H1 (cell line): ENCODE results near the gene PRSS50. TPM values are rescaled to one million over a fixed set of nuclear protein-coding genes. Genes with fewer than 3 reads are reported as not detected.

Source experiments
- CTCF ChIA-PET: fragments of 300-600 bp; sonication (Branson Sonifier 250); formaldehyde crosslinking; loops from one replicate; lab custom pipeline; 2021; ENCODE audit not compliant: partially characterized antibody; lab: Charles Lee
- POLR2A ChIA-PET: fragments of 300-600 bp; sonication (Branson Sonifier 250); formaldehyde crosslinking; loops from one replicate; lab custom pipeline; 2021; ENCODE audit warnings: inconsistent platforms; ENCODE audit not compliant: partially characterized antibody; lab: Charles Lee
- DNase-seq, 2 experiments: peaks; one replicate each; pipeline versions ENCODE4 v3.0.0 to v3.0.0-alpha.2; 2010 to 2022; ENCODE audit warnings: low spot score in 2 of 2, low read depth in 1 of 2, mixed read lengths in 1 of 2
- FAIRE-seq: peaks from 2 replicates; lab custom pipeline; 2011; peaks lifted over from hg19 to GRCh38; lab: Jason Lieb, UNC
- H2AFZ ChIP-seq: 2 replicates; pipeline ENCODE4 v1.8.1; 2012; ENCODE audit warnings: low read length, inconsistent platforms
- H2AK5ac ChIP-seq: 2 replicates; pipeline ENCODE4 v1.6.1; 2013; ENCODE audit warnings: low read depth, low read length
- H2BK120ac ChIP-seq: replicated peaks from 2 replicates; pipeline ENCODE3; 2013; ENCODE audit warnings: low read depth, low read length, inconsistent platforms
- H2BK12ac ChIP-seq: 2 replicates; pipeline ENCODE4 v1.6.1; 2013; ENCODE audit warnings: low read depth, low read length
- H2BK15ac ChIP-seq: 2 replicates; pipeline ENCODE4 v1.6.1; 2013; ENCODE audit warnings: low read length
- H2BK20ac ChIP-seq: 2 replicates; pipeline ENCODE4 v1.6.1; 2013; ENCODE audit warnings: low read length
- H2BK5ac ChIP-seq: 2 replicates; pipeline ENCODE4 v1.6.1; 2013; ENCODE audit warnings: low read depth, low read length
- H3K14ac ChIP-seq: 2 replicates; pipeline ENCODE4 v1.6.1; 2013; ENCODE audit warnings: inconsistent platforms; ENCODE audit not compliant: insufficient read length
- H3K18ac ChIP-seq: 2 replicates; pipeline ENCODE4 v1.6.1; 2013; ENCODE audit warnings: low read length; ENCODE audit errors: extremely low read depth
- H3K23ac ChIP-seq: 2 replicates; pipeline ENCODE4 v1.6.1; 2013; ENCODE audit warnings: inconsistent platforms; ENCODE audit not compliant: insufficient read length
- H3K23me2 ChIP-seq: 2 replicates; pipeline ENCODE4 v1.6.1; 2013; ENCODE audit warnings: low read depth, low read length
- H3K27ac ChIP-seq: 2 replicates; pipeline ENCODE4 v1.6.1; 2011; ENCODE audit warnings: low read depth, low read length, inconsistent platforms
- H3K27me3 ChIP-seq, 4 experiments: replicated peaks in 1 of 4; 1 replicate in 1 of 4; 2 replicates in 3 of 4; pipeline versions ENCODE4 v1.6.1 to v1.8.1; 2011 to 2013; ENCODE audit warnings: low read length in 3 of 4, mild to moderate bottlenecking in 3 of 4, inconsistent platforms in 2 of 4, mixed read lengths in 2 of 4, moderate library complexity in 1 of 4; ENCODE audit not compliant: control insufficient read depth in 3 of 4, insufficient read depth in 3 of 4; ENCODE audit errors: extremely low read depth in 1 of 4
- H3K36me3 ChIP-seq, 4 experiments: 2 replicates each; pipeline versions ENCODE4 v1.6.1 to v1.8.1; 2011 to 2013; ENCODE audit warnings: mild to moderate bottlenecking in 4 of 4, low read length in 3 of 4, moderate library complexity in 2 of 4, control low read depth in 1 of 4, inconsistent platforms in 1 of 4; ENCODE audit not compliant: insufficient read depth in 4 of 4, control insufficient read depth in 2 of 4
- H3K4ac ChIP-seq: replicated peaks from 2 replicates; pipeline ENCODE3; 2013; ENCODE audit warnings: low read length, low read depth, mixed read lengths, inconsistent platforms; ENCODE audit not compliant: insufficient read length
- H3K4me1 ChIP-seq, 4 experiments: replicated peaks in 1 of 4; 1 replicate in 1 of 4; 2 replicates in 3 of 4; pipeline versions ENCODE4 v1.6.1 to v1.8.1; 2011 to 2013; ENCODE audit warnings: low read length in 3 of 4, inconsistent platforms in 2 of 4, mixed read lengths in 1 of 4; ENCODE audit not compliant: insufficient read depth in 4 of 4, control insufficient read depth in 3 of 4
- H3K4me2 ChIP-seq, 2 experiments: 2 replicates each; pipeline versions ENCODE4 v1.6.1 to v1.8.1; 2011 to 2013; ENCODE audit warnings: low read depth in 2 of 2, low read length in 2 of 2, control low read depth in 1 of 2, inconsistent platforms in 1 of 2, mild to moderate bottlenecking in 1 of 2; ENCODE audit not compliant: insufficient read depth in 1 of 2
- H3K4me3 ChIP-seq, 4 experiments: fragments of 200-600, 300-600 bp in 1 of 4; sonication (generic), shearing (Covaris generic), sonication (Bioruptor Twin) in 1 of 4; 2 replicates each; pipeline versions ENCODE4 v1.5.1 to v1.8.1; 2011 to 2016; ENCODE audit warnings: low read length in 4 of 4, low read depth in 3 of 4, control low read depth in 2 of 4, inconsistent platforms in 2 of 4, mild to moderate bottlenecking in 2 of 4, mixed read lengths in 1 of 4, moderate library complexity in 1 of 4; ENCODE audit not compliant: insufficient read depth in 2 of 4; ENCODE audit errors: extremely low read depth in 1 of 4
- H3K56ac ChIP-seq: replicated peaks from 2 replicates; pipeline ENCODE3; 2013; ENCODE audit warnings: low read depth, mild to moderate bottlenecking, mixed read lengths, low read length, inconsistent platforms; ENCODE audit not compliant: insufficient read length
- H3K79me1 ChIP-seq: 2 replicates; pipeline ENCODE4 v1.6.1; 2013; ENCODE audit warnings: low read depth, low read length, control low read depth
- H3K79me2 ChIP-seq, 2 experiments: 2 replicates each; pipeline versions ENCODE4 v1.6.1 to v1.8.1; 2012 to 2013; ENCODE audit warnings: low read length in 2 of 2, mild to moderate bottlenecking in 2 of 2, inconsistent platforms in 1 of 2; ENCODE audit not compliant: insufficient read depth in 2 of 2, control insufficient read depth in 1 of 2
- H3K9ac ChIP-seq, 4 experiments: replicated peaks in 1 of 4; 1 replicate in 1 of 4; 2 replicates in 3 of 4; pipeline versions ENCODE4 v1.6.1 to v1.8.1; 2011 to 2013; ENCODE audit warnings: low read depth in 3 of 4, low read length in 3 of 4, control low read depth in 2 of 4, mild to moderate bottlenecking in 2 of 4, moderate library complexity in 2 of 4, inconsistent platforms in 1 of 4; ENCODE audit errors: extremely low read depth in 1 of 4
- H3K9me3 ChIP-seq, 2 experiments: 2 replicates each; pipeline versions ENCODE4 v1.6.1 to v1.8.1; 2012 to 2013; ENCODE audit warnings: mild to moderate bottlenecking in 2 of 2, moderate library complexity in 2 of 2, control low read depth in 1 of 2, inconsistent platforms in 1 of 2, low read depth in 1 of 2, low read length in 1 of 2, mixed read lengths in 1 of 2; ENCODE audit not compliant: insufficient read depth in 2 of 2
- H4K20me1 ChIP-seq, 2 experiments: replicated peaks in 1 of 2; 2 replicates each; pipeline versions ENCODE3 to v1.8.1; 2011 to 2013; ENCODE audit warnings: inconsistent platforms in 2 of 2, low read length in 2 of 2, mild to moderate bottlenecking in 1 of 2; ENCODE audit not compliant: insufficient read depth in 2 of 2, control insufficient read depth in 1 of 2
- H4K5ac ChIP-seq: 2 replicates; pipeline ENCODE4 v1.6.1; 2013; ENCODE audit warnings: low read length, low read depth, mixed read lengths, inconsistent platforms; ENCODE audit not compliant: insufficient read length
- H4K8ac ChIP-seq: 2 replicates; pipeline ENCODE4 v1.8.0; 2013; ENCODE audit warnings: mild to moderate bottlenecking, moderate library complexity, low read length, inconsistent platforms; ENCODE audit not compliant: insufficient read depth; ENCODE audit errors: extremely low read depth
- H4K91ac ChIP-seq: replicated peaks from 2 replicates; pipeline ENCODE3; 2013; ENCODE audit warnings: low read length, mixed read lengths, inconsistent platforms; ENCODE audit not compliant: insufficient read length
- CHD2 ChIP-seq: IDR thresholded peaks from 2 replicates; pipeline ENCODE4 v1.6.1; 2012; ENCODE audit warnings: low read length, improper control_type of control experiment
- EP300 ChIP-seq, 2 experiments: IDR thresholded peaks; 1 replicate in 1 of 2; 2 replicates in 1 of 2; pipeline ENCODE4 v1.6.1; 2011 to 2012; ENCODE audit warnings: low read depth in 2 of 2, low read length in 2 of 2, mild to moderate bottlenecking in 2 of 2, borderline replicate concordance in 1 of 2, inconsistent platforms in 1 of 2, moderate library complexity in 1 of 2
- HDAC2 ChIP-seq, 2 experiments: fragments of 300-600 bp in 1 of 2; sonication (generic) in 1 of 2; IDR thresholded peaks; 2 replicates each; pipeline ENCODE4 v1.6.1; 2011 to 2012; ENCODE audit warnings: low read depth in 2 of 2, low read length in 2 of 2, mild to moderate bottlenecking in 2 of 2, moderate library complexity in 2 of 2, borderline replicate concordance in 1 of 2, inconsistent platforms in 1 of 2
- MAFK ChIP-seq: IDR thresholded peaks from 2 replicates; pipeline ENCODE4 v1.6.1; 2012; ENCODE audit warnings: low read depth, mild to moderate bottlenecking, improper control_type of control experiment, low read length
- NANOG ChIP-seq: IDR thresholded peaks from 2 replicates; pipeline ENCODE4 v1.6.1; 2011; ENCODE audit warnings: low read length, low read depth, mild to moderate bottlenecking, inconsistent platforms; ENCODE audit not compliant: insufficient read depth, poor library complexity, severe bottlenecking
- NRF1 ChIP-seq: IDR thresholded peaks from 2 replicates; pipeline ENCODE4 v1.6.1; 2011; ENCODE audit warnings: mild to moderate bottlenecking, low read depth, low read length, improper control_type of control experiment
- RFX5 ChIP-seq: IDR thresholded peaks from 2 replicates; pipeline ENCODE4 v1.6.1; 2011; ENCODE audit warnings: low read depth, low read length, improper control_type of control experiment, borderline replicate concordance
- SAP30 ChIP-seq: fragments of 300-600 bp; sonication (generic); IDR thresholded peaks from 2 replicates; pipeline ENCODE4 v1.7.1; 2012; ENCODE audit warnings: low read length, moderate library complexity, mild to moderate bottlenecking, inconsistent platforms; ENCODE audit not compliant: insufficient read depth, insufficient replicate concordance
- SIN3A ChIP-seq, 2 experiments: IDR thresholded peaks in 1 of 2; conservative IDR thresholded peaks in 1 of 2; 2 replicates each; pipeline ENCODE4 v1.6.1; 2011 to 2012; ENCODE audit warnings: low read length in 2 of 2, improper control_type of control experiment in 1 of 2, low read depth in 1 of 2, mild to moderate bottlenecking in 1 of 2
- SIRT6 ChIP-seq: IDR thresholded peaks from one replicate; pipeline ENCODE4 v1.7.1; 2012; ENCODE audit warnings: low read length, inconsistent platforms
- SRF ChIP-seq: IDR thresholded peaks from 2 replicates; pipeline ENCODE4 v1.6.1; 2011; ENCODE audit warnings: mild to moderate bottlenecking, low read depth, low read length, moderate library complexity
- ZNF274 ChIP-seq: IDR thresholded peaks from 2 replicates; pipeline ENCODE4 v1.7.0; 2012; ENCODE audit warnings: low read length, borderline replicate concordance; ENCODE audit errors: extremely low read depth
- WGBS, 2 experiments: shearing (Covaris generic) in 1 of 2; methylation state at CpG; one replicate each; pipeline versions ENCODE4 v1.1.6 to v1.1.7; 2013 to 2015; ENCODE audit warnings: low lambda C conversion rate in 2 of 2, mixed read lengths in 2 of 2, inconsistent platforms in 1 of 2, low coverage in 1 of 2, missing lambda C conversion rate in 1 of 2; ENCODE audit not compliant: insufficient replicate concordance in 2 of 2, insufficient coverage in 1 of 2, insufficient read length in 1 of 2; ENCODE audit errors: extremely low coverage in 1 of 2, missing lambda C conversion rate in 1 of 2; 5-methylcytosine and 5-hydroxymethylcytosine counted together
- polyA plus RNA-seq, 7 experiments: library from polyadenylated mRNA; depleted of rRNA in 3 of 7; stranded (reverse) in 5 of 7; unstranded in 2 of 7; fragments of >200 nt in 5 of 7; fragments of 200-250 nt in 2 of 7; gene quantifications; 1 replicate in 5 of 7; 2 replicates in 1 of 7; 4 replicates in 1 of 7; pipeline versions ENCODE4 v1.2.1 to v1.2.3, GENCODE V29; 2011 to 2013; ENCODE audit warnings: missing spikeins in 2 of 7, mixed read lengths in 2 of 7
- total RNA-seq: library from RNA; stranded (reverse); fragmentation: NEBNext Ultra II Directional; extraction: Animal tissue kit (Norgen Biotek cat#: 25700); gene quantifications from 2 replicates; pipeline ENCODE4 v1.2.1, GENCODE V29; 2021

Gene PRSS50
- total and polyA plus RNA-seq, 2 of the 8 experiments (the other 6 are each of a cell fraction or from before 2014, with no cell fraction given), result 0.47 to 0.71 TPM

DNA sequence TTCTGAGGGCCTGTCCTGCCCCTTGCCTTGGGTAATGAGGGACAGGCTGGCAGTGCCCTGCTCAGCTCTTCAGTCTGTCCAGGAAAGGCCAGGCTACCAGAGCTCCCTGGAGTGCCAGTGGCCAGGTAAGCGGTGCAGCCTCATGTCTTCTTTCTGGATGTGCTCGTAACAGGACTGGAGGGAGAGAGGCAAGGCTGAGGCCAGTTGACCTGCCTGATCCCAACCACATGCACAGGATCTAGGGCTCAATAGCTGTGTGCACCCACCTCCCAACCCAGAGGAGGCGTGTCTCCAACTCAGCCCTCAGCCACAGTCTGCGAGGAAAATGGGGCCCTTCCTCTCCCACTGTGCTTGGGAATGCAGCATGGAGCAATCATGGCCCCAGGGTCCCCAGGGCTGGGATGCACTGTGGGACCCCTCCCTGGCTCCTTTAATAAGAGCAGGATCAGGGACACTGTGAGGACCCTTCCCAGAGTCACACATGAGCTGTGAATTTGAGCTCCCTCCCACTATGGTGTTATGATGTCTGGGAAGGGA lies 46.7 kb downstream of the PRSS50 start:
- H3K27me3 ChIP-seq, result no peaks in the 10 kb centered on the region; a peak in 1 of 7 replicates
- CTCF ChIA-PET, result interaction anchor here (0.6 to 4.3 kb wide), 11 partner anchors 8 to 820 kb away, joined by 3 to 21 read pairs (median 4); no protein-coding TSS in a partner anchor
- FAIRE-seq, result no peak
- no peak overlapping the region for H4K5ac ChIP-seq
- no peaks in the 10 kb centered on the region for H3K23me2 ChIP-seq
- peak in 1 of 2 experiments; percentile 41 for DNase-seq
- H2AFZ ChIP-seq, result no peak overlapping the region
- no peak overlapping the region for H2BK12ac ChIP-seq
- 0 out of 2 replicates have a peak overlapping the region, but pooled peaks have one; percentile 46 for H2BK15ac ChIP-seq
- no peak overlapping the region for H3K4me3 ChIP-seq
- H4K20me1 ChIP-seq, result peaks cover 0 to under 1% of the 10 kb centered on the region in 2 experiments
- H3K4ac ChIP-seq, result no peak overlapping the region
- no peak overlapping the region for H3K56ac ChIP-seq
- H3K9me3 ChIP-seq, result no peaks in the 10 kb centered on the region
- POLR2A ChIA-PET, result interaction anchor here (0.7 to 0.8 kb wide), 3 partner anchors 14 to 84 kb away, joined by 3 read pairs; no protein-coding TSS in a partner anchor
- H2BK20ac ChIP-seq, result no peak overlapping the region
- H3K36me3 ChIP-seq, result no peaks in the 10 kb centered on the region
- no peaks in the 10 kb centered on the region for H3K79me1 ChIP-seq
- no peak overlapping the region for H4K91ac ChIP-seq
- H3K9ac ChIP-seq, result no peak overlapping the region
- no peak overlapping the region for H4K8ac ChIP-seq
- no peaks in the 10 kb centered on the region for H3K4me1 ChIP-seq
- 0 out of 2 replicates have a peak overlapping the region, but pooled peaks have one; percentile 44 for H2BK5ac ChIP-seq
- H3K14ac ChIP-seq, result no peak overlapping the region
- no peak overlapping the region for H3K4me2 ChIP-seq
- H2AK5ac ChIP-seq, result no peak overlapping the region
- H3K27ac ChIP-seq, result no peak overlapping the region
- WGBS, 2 experiments, result 97% methylated on average over 3 of the region's 4 CpGs; no CpG with 5 or more reads in 1 of the 2 experiments
- no peak overlapping the region for H2BK120ac ChIP-seq
- no peaks in the 10 kb centered on the region for H3K79me2 ChIP-seq
- no peak overlapping the region for H3K18ac ChIP-seq
- H3K23ac ChIP-seq, result no peak overlapping the region
- TF ChIP-seq HDAC2 (IDR thresholded peaks at IDR 0.05; ENCODE audit: borderline replicate concordance in 1 of 2, low read depth in 2 of 2, low read length in 2 of 2) (no peak), SIN3A (conservative IDR thresholded peaks at IDR 0.05 in 1 of 2, IDR thresholded peaks at IDR 0.05 in 1 of 2; ENCODE audit: low read depth in 1 of 2, low read length in 2 of 2) (no peak), CHD2 (no peak), NANOG (no peak), SIRT6 (no peak), SRF (no peak), ZNF274 (no peak), EP300 (IDR thresholded peaks at IDR 0.05; ENCODE audit: borderline replicate concordance in 1 of 2, low read depth in 2 of 2, low read length in 2 of 2) (no peak), SAP30 (no peak), RFX5 (no peak), NRF1 (no peak), MAFK (no peak)
